ENCODE data around the gene DLG5. TPM values are rescaled to one million over a fixed set of nuclear protein-coding genes. Genes with fewer than 3 reads are reported as not detected.

Gene DLG5
- total RNA-seq, 1 donor from 2014 or later, result 58.4 TPM

- Histone ChIP-seq H3K36me3 (ENCODE audit: insufficient read depth, low read length) (peaks cover 18% of the 10 kb centered on the region), H3K4me2 (ENCODE audit: low read length) (no peak overlapping the region), H3K27ac (ENCODE audit: low read depth, low read length) (no peak overlapping the region), H3K4me3 (ENCODE audit: insufficient read depth, low read depth, low read length) (no peak overlapping the region), H2AFZ (ENCODE audit: low read depth, low read length) (no peak overlapping the region), H3K27me3 (ENCODE audit: insufficient read depth, low read length) (no peaks in the 10 kb centered on the region), H4K20me1 (ENCODE audit: insufficient read depth, low read length) (no peaks in the 10 kb centered on the region), H3K79me2 (ENCODE audit: insufficient read depth, low read length) (no peaks in the 10 kb centered on the region), H3K4me1 (ENCODE audit: insufficient read depth, low read length) (peaks cover under 1% of the 10 kb centered on the region), H3K9me3 (ENCODE audit: insufficient read depth, low read depth, low read length) (no peaks in the 10 kb centered on the region), H3K9ac (ENCODE audit: low read length) (no peak overlapping the region)
- Mint-ChIP-seq H3K4me1 (ENCODE audit: low read depth, unreplicated experiment) (peaks cover 3% of the 10 kb centered on the region), H3K9me3 (ENCODE audit: unreplicated experiment) (no peaks in the 10 kb centered on the region), H3K27me3 (ENCODE audit: low read depth, unreplicated experiment) (no peaks in the 10 kb centered on the region), H3K27ac (ENCODE audit: unreplicated experiment) (no peak overlapping the region), H3K36me3 (ENCODE audit: low read depth, unreplicated experiment) (peaks cover 37% of the 10 kb centered on the region), H3K4me3 (ENCODE audit: unreplicated experiment) (no peak overlapping the region)
- FAIRE-seq (no peak), DNase-seq (ENCODE audit: low read depth) (no peak)
- TF ChIP-seq EZH2 (IDR thresholded peaks at IDR 0.05; ENCODE audit: insufficient read depth, low read length) (no peak), CTCF (IDR thresholded peaks at IDR 0.05; ENCODE audit: insufficient read depth, low read depth, low read length) (no peak)
Measured at GRCh38 chr10:77793831-77794230, 132.7 kb downstream of the DLG5 start.

DNA sequence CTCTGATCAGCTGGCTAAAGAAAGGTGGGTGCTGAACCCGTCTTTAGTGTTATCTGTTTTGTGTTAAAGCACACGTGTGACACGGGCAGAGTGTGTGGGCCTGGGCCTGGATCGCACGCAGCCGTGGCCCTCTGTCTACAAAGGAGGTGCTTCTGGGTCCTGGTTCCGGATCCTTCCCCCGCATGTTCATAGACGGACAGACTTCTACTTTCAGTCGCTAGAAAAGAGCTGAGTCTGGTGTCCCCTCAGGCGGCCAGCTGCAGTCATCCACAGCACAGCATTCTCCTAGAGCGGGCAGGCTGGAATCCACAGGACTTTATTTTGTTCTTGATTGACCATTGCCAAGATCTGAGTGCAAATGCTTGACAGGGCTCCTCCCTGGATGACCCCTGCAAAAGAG, 134.4 kb downstream of the DLG5 start:
- no peak for TF ChIP-seq CTCF (IDR thresholded peaks at IDR 0.05; ENCODE audit: insufficient read depth, low read depth, low read length)
- DNase-seq (ENCODE audit: low read depth) (no peak), FAIRE-seq (no peak)
- no peak overlapping the region for H3K4me3 Mint-ChIP-seq (ENCODE audit: unreplicated experiment)
- H4K20me1 ChIP-seq (ENCODE audit: insufficient read depth, low read length), result no peaks in the 10 kb centered on the region
- H3K4me1 Mint-ChIP-seq (ENCODE audit: low read depth, unreplicated experiment), result no peaks in the 10 kb centered on the region
- H3K36me3 Mint-ChIP-seq (ENCODE audit: low read depth, unreplicated experiment), result peaks cover 33% of the 10 kb centered on the region
- H3K27ac ChIP-seq (ENCODE audit: low read depth, low read length), result no peak overlapping the region
- H3K4me2 ChIP-seq (ENCODE audit: low read length), result no peak overlapping the region
- no peaks in the 10 kb centered on the region for H3K79me2 ChIP-seq (ENCODE audit: insufficient read depth, low read length)
- H3K36me3 ChIP-seq (ENCODE audit: insufficient read depth, low read length), result peaks cover 17% of the 10 kb centered on the region
- H3K27me3 Mint-ChIP-seq (ENCODE audit: low read depth, unreplicated experiment), result no peaks in the 10 kb centered on the region
- H2AFZ ChIP-seq (ENCODE audit: low read depth, low read length), result no peak overlapping the region
- H3K4me3 ChIP-seq (ENCODE audit: insufficient read depth, low read depth, low read length), result no peak overlapping the region
- no peak overlapping the region for H3K27ac Mint-ChIP-seq (ENCODE audit: unreplicated experiment)
- H3K9ac ChIP-seq (ENCODE audit: low read length), result no peak overlapping the region
- no peaks in the 10 kb centered on the region for H3K4me1 ChIP-seq (ENCODE audit: insufficient read depth, low read length)
- H3K27me3 ChIP-seq (ENCODE audit: insufficient read depth, low read length), result no peaks in the 10 kb centered on the region
- H3K9me3 Mint-ChIP-seq (ENCODE audit: unreplicated experiment), result no peaks in the 10 kb centered on the region
- H3K9me3 ChIP-seq (ENCODE audit: insufficient read depth, low read depth, low read length), result no peaks in the 10 kb centered on the region

- Histone ChIP-seq H3K4me2 (ENCODE audit: low read length) (no peak overlapping the region), H3K4me3 (ENCODE audit: insufficient read depth, low read depth, low read length) (no peak overlapping the region), H2AFZ (ENCODE audit: low read depth, low read length) (no peak overlapping the region), H3K79me2 (ENCODE audit: insufficient read depth, low read length) (no peaks in the 10 kb centered on the region), H3K9ac (ENCODE audit: low read length) (no peak overlapping the region), H3K4me1 (ENCODE audit: insufficient read depth, low read length) (no peaks in the 10 kb centered on the region), H4K20me1 (ENCODE audit: insufficient read depth, low read length) (no peaks in the 10 kb centered on the region), H3K9me3 (ENCODE audit: insufficient read depth, low read depth, low read length) (no peaks in the 10 kb centered on the region), H3K27me3 (ENCODE audit: insufficient read depth, low read length) (no peaks in the 10 kb centered on the region), H3K27ac (ENCODE audit: low read depth, low read length) (no peak overlapping the region), H3K36me3 (ENCODE audit: insufficient read depth, low read length) (peaks cover 14% of the 10 kb centered on the region)
- Mint-ChIP-seq H3K36me3 (ENCODE audit: low read depth, unreplicated experiment) (peaks cover 34% of the 10 kb centered on the region), H3K27me3 (ENCODE audit: low read depth, unreplicated experiment) (no peaks in the 10 kb centered on the region), H3K4me3 (ENCODE audit: unreplicated experiment) (no peak overlapping the region), H3K9me3 (ENCODE audit: unreplicated experiment) (no peaks in the 10 kb centered on the region), H3K4me1 (ENCODE audit: low read depth, unreplicated experiment) (no peaks in the 10 kb centered on the region), H3K27ac (ENCODE audit: unreplicated experiment) (no peak overlapping the region)
- FAIRE-seq (no peak), DNase-seq (ENCODE audit: low read depth) (no peak)
- no peak for TF ChIP-seq EZH2 (IDR thresholded peaks at IDR 0.05; ENCODE audit: insufficient read depth, low read length)
- TF ChIP-seq CTCF (IDR thresholded peaks at IDR 0.05; ENCODE audit: insufficient read depth, low read depth, low read length), result no peak
Measured at GRCh38 chr10:77791506-77791905, 135.0 kb downstream of the DLG5 start.

All from astrocyte (in vitro differentiated cells and primary cell).